Vagina (tissue), 2 donors: ENCODE data around the gene MGST3. TPM values are rescaled to one million over a fixed set of nuclear protein-coding genes. Genes with fewer than 3 reads are reported as not detected.

Source experiments
- DNase-seq, 2 donors: peaks; one replicate each; pipeline ENCODE4 v3.0.0-alpha.2; 2017; ENCODE audit errors: extremely low spot score in 2 of 2
- H3K27ac ChIP-seq: fragments of 200-600 bp; sonication (generic); one replicate; pipeline ENCODE4 v1.5.1; 2019
- H3K27me3 ChIP-seq: fragments of 200-600 bp; sonication (generic); one replicate; pipeline ENCODE4 v1.5.1; 2019
- H3K36me3 ChIP-seq, 2 donors: fragments of 200-600 bp; sonication (generic); one replicate each; pipeline ENCODE4 v1.5.1; 2017 to 2019
- H3K4me1 ChIP-seq: fragments of 200-600 bp; sonication (generic); one replicate; pipeline ENCODE4 v1.5.1; 2019
- H3K4me3 ChIP-seq, 2 donors: fragments of 200-600 bp; sonication (generic); 1 replicate in 1 of 2; 2 replicates in 1 of 2; pipeline ENCODE4 v1.5.1; 2016 to 2019
- H3K9me3 ChIP-seq: fragments of 200-600 bp; sonication (generic); one replicate; pipeline ENCODE4 v1.5.1; 2019
- POLR2A ChIP-seq, 2 donors: fragments of 450-650 bp; IDR thresholded peaks; one replicate each; pipeline ENCODE4 v1.6.1; 2017; ENCODE audit warnings: antibody characterized with exemption in 2 of 2, mild to moderate bottlenecking in 2 of 2, moderate library complexity in 2 of 2
- POLR2AphosphoS5 ChIP-seq, 2 donors: sonication (generic); formaldehyde crosslinking; IDR thresholded peaks; one replicate each; pipeline ENCODE4 v1.9.0; 2017; ENCODE audit warnings: antibody characterized with exemption in 2 of 2, mild to moderate bottlenecking in 2 of 2, low read depth in 1 of 2; ENCODE audit not compliant: insufficient read depth in 1 of 2
- intact Hi-C: fragments of 100-400 bp; cut with DNase I; formaldehyde crosslinking; loops from one replicate; pipeline ENCODE4 v1.15.1; 2023
- total RNA-seq: library from RNA; depleted of rRNA; stranded (reverse); fragments of >200 nt; gene quantifications from one replicate; pipeline ENCODE4 v1.2.3, GENCODE V29; 2016
- TF ChIP-seq, protein P1 (sequence below), 3 experiments: fragments of 450-650 bp in 2 of 3; fragments of 200-600 bp in 1 of 3; sonication (generic) in 1 of 3; IDR thresholded peaks; one replicate each; pipeline ENCODE4 v1.5.1; 2017 to 2019; ENCODE audit warnings: antibody characterized with exemption in 3 of 3, mild to moderate bottlenecking in 2 of 3, moderate library complexity in 2 of 3

The MGST3 gene
- total RNA-seq, 1 donor from 2014 or later: 176 TPM

DNA sequence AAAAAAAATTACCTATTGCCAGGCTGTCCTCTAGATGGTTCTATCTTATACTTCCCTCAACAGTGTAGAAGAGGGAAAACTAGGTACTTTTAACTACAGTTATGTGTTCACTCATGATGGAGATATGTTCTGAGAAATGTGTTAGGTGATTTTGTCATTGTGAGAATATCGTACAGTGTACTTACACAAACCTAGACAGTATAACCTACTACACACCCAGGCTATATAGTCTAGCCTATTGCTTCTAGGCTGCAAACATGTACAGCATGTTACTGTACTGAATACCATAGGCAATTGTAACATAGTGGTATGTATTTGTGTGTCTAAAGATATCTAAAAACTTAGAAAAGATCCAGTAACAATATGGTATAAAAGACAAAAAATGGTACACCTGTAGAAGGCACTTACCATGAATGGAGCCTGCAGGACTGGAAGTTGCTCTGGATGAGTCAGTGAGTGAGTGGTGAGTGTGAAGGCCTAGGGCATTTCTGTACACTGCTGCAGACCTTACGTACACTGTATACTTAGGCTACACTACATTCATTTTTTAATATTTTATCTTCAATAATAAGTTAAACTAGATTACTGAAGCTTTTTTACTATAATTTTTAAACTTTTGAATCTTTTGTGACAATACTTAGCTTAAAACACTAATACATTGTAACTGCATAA, 13.2 kb downstream of the MGST3 start:
- no peaks in the 10 kb centered on the region for H3K9me3 ChIP-seq
- no peaks in the 10 kb centered on the region for H3K36me3 ChIP-seq
- no peak for DNase-seq
- TF ChIP-seq POLR2A (IDR thresholded peaks at IDR 0.05) (no peak), POLR2AphosphoS5 (IDR thresholded peaks at IDR 0.05; ENCODE audit: insufficient read depth in 1 of 2, low read depth in 1 of 2) (no peak)
- TF ChIP-seq, protein P1, sequence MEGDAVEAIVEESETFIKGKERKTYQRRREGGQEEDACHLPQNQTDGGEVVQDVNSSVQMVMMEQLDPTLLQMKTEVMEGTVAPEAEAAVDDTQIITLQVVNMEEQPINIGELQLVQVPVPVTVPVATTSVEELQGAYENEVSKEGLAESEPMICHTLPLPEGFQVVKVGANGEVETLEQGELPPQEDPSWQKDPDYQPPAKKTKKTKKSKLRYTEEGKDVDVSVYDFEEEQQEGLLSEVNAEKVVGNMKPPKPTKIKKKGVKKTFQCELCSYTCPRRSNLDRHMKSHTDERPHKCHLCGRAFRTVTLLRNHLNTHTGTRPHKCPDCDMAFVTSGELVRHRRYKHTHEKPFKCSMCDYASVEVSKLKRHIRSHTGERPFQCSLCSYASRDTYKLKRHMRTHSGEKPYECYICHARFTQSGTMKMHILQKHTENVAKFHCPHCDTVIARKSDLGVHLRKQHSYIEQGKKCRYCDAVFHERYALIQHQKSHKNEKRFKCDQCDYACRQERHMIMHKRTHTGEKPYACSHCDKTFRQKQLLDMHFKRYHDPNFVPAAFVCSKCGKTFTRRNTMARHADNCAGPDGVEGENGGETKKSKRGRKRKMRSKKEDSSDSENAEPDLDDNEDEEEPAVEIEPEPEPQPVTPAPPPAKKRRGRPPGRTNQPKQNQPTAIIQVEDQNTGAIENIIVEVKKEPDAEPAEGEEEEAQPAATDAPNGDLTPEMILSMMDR (IDR thresholded peaks at IDR 0.05): no peak
- intact Hi-C loops: no loop called here
- H3K27ac ChIP-seq: no peak overlapping the region
- H3K4me1 ChIP-seq: peaks cover 51% of the 10 kb centered on the region
- H3K4me3 ChIP-seq: no peak overlapping the region
- no peaks in the 10 kb centered on the region for H3K27me3 ChIP-seq

DNA sequence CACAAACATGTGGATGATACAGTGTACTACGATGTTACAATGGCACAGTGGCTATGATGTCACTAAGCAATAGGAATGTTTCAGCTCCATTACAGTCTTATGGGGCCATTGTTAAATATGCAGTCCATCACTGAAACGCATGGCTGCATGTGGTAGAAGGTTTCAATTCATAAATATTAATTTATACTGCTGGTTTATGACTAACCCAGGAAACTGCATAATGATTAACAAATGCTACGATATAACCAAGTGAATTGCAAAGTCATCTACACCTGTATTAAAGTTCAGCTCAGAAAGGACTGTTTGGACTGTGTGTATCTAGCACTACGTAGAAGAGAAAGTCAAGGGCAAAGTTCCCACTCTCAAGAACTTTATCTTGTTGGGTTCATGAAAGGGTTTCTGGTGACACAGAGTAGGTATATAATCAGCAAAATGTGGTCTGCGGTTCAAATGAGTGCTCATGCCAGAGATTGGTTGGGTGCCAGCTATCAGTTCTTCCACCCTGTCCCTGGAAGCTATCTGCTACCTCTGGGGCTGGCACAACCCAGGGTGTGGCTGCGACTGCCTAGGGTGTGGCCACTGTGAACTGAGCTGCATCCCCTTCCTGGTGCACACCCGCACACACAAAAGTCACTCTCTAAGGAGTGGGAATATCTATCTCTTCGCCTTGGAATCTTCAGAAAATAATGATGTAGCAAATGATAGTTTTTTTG, 14.8 kb downstream of the MGST3 start:
- intact Hi-C loops: no loop called here

DNA sequence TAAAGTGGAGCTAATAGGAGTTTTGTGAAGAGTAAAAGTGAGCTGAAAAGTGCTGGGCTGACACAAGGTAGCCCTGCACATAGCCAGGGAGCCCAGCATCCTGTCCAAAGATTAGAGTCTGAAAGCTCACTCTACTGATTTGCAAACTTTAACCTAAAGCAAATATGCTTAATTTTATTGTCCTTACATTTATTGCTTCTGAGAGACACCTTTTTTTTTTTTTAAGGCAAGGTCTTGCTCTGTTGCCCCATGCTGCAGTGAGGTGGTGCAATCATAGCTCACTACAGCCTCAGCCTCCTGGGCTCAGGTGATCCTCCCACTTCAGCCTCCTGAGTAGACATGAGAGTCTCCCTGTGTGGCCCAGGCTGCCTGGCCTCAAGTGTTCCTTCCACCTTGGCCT, 16.5 kb downstream of the MGST3 start:
- Histone ChIP-seq H3K36me3 (peaks cover 0 to 6% of the 10 kb centered on the region in 2 donors), H3K9me3 (no peaks in the 10 kb centered on the region), H3K27me3 (no peaks in the 10 kb centered on the region), H3K27ac (no peak overlapping the region), H3K4me3 (no peak overlapping the region), H3K4me1 (peaks cover 35% of the 10 kb centered on the region)
- TF ChIP-seq, protein P1 (IDR thresholded peaks at IDR 0.05): no peak
- TF ChIP-seq POLR2AphosphoS5 (IDR thresholded peaks at IDR 0.05; ENCODE audit: insufficient read depth in 1 of 2, low read depth in 1 of 2): no peak
- TF ChIP-seq POLR2A (IDR thresholded peaks at IDR 0.05): no peak
- DNase-seq: peak in 1 of 2 donors; percentile 70
- intact Hi-C loops: no loop called here

More for the DNA sequence above, 14.8 kb downstream of the MGST3 start:
- DNase-seq: no peak
- Histone ChIP-seq H3K9me3 (no peaks in the 10 kb centered on the region), H3K27me3 (no peaks in the 10 kb centered on the region), H3K4me3 (no peak overlapping the region), H3K27ac (no peak overlapping the region), H3K4me1 (peaks cover 42% of the 10 kb centered on the region), H3K36me3 (peaks cover 0 to 6% of the 10 kb centered on the region in 2 donors)
- TF ChIP-seq POLR2AphosphoS5 (IDR thresholded peaks at IDR 0.05; ENCODE audit: insufficient read depth in 1 of 2, low read depth in 1 of 2): no peak
- TF ChIP-seq POLR2A (IDR thresholded peaks at IDR 0.05): no peak
- TF ChIP-seq, protein P1 (IDR thresholded peaks at IDR 0.05): no peak

DNA sequence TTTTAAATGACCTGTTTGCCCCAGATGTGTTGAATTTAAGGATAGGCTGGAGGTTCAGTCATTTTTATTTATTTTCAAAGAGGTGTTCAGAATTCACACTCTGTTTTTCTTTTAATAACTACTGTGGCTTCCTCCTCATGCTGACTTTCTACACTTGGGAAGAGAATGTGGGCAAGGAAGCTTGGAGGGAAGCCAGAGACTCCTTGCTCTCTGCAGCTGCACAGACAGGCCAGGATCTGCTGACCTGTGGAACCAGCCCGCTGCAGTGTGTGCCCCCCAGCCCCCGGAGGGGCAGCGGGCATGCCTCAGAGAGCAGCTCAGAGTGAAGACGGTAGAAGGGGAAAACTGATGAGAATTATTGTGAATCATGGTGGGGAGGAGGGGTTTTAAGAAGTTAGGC, 16.9 kb downstream of the MGST3 start:
- intact Hi-C loops: no loop called here
- no peak for DNase-seq
- peaks cover 35% of the 10 kb centered on the region for H3K4me1 ChIP-seq
- peaks cover 0 to 6% of the 10 kb centered on the region in 2 donors for H3K36me3 ChIP-seq
- no peak overlapping the region for H3K4me3 ChIP-seq
- H3K27me3 ChIP-seq: no peaks in the 10 kb centered on the region
- H3K27ac ChIP-seq: no peak overlapping the region
- no peak for TF ChIP-seq POLR2A (IDR thresholded peaks at IDR 0.05)
- no peaks in the 10 kb centered on the region for H3K9me3 ChIP-seq

DNA sequence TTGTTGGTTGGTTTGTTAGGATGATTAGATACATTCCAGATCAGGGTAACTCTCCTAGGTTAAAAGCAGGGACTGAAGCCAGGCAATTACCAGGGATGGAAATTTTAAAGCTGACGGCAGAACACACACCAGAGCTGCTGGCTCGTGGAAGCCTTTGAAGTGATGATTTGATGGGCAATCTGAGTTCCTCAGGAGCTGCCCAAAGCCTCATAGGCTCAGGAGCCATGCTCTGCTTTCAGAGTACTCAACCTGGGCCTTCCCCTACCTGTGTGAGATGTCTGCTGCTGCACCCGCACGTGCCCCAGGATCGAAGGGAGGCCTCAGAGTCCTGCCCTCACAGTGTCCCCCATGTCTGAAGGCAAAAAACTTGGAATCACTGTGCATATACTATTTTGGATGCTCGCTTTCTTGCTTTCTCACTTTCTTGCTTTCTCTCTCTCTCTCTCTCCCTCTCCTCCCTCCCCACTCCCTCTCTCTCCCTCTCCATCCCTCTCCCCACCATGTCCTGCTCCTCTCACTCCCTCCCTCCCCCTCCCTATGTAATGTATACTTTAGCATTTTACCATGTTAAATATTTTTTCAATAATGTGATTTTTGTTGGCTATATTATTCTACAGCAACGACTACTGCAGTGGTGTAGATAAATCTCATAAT, 18.0 kb downstream of the MGST3 start:
- intact Hi-C loops: no loop called here
- H3K36me3 ChIP-seq: peaks cover 0 to 9% of the 10 kb centered on the region in 2 donors
- no peaks in the 10 kb centered on the region for H3K27me3 ChIP-seq
- H3K4me3 ChIP-seq: no peak overlapping the region
- no peak for TF ChIP-seq POLR2A (IDR thresholded peaks at IDR 0.05)
- no peak overlapping the region for H3K27ac ChIP-seq
- no peaks in the 10 kb centered on the region for H3K9me3 ChIP-seq
- DNase-seq: peak in 1 of 2 donors; percentile 74
- peaks cover 35% of the 10 kb centered on the region for H3K4me1 ChIP-seq
